SK-N-SH (cell line): ENCODE data around the gene DLX6.

ENCODE experiments used
- EZH2phosphoT487 ChIP-seq: fragments of 200-600 bp; sonication (generic); IDR thresholded peaks from 2 replicates; pipeline ENCODE4 v1.6.1; 2017; ENCODE audit warnings: low read depth, mixed run types, mild to moderate bottlenecking, antibody characterized with exemption, moderate library complexity, borderline replicate concordance
- POLR2AphosphoS5 ChIP-seq: IDR thresholded peaks from 2 replicates; pipeline ENCODE4 v1.6.1; 2012; ENCODE audit warnings: low read depth, low read length
- TEAD4 ChIP-seq: IDR thresholded peaks from 2 replicates; pipeline ENCODE4 v1.4.0; 2012; ENCODE audit warnings: mild to moderate bottlenecking, borderline replicate concordance; ENCODE audit not compliant: insufficient read depth
- TF ChIP-seq, protein P1 (sequence below): IDR thresholded peaks from 2 replicates; pipeline ENCODE4 v1.4.0; 2012; ENCODE audit warnings: low read depth, borderline replicate concordance
- TF ChIP-seq, protein P2 (sequence below): fragments of 200-600 bp; sonication (generic); IDR thresholded peaks from 2 replicates; pipeline ENCODE4 v1.6.1; 2017; ENCODE audit warnings: antibody characterized with exemption, mild to moderate bottlenecking, moderate library complexity

DNA sequence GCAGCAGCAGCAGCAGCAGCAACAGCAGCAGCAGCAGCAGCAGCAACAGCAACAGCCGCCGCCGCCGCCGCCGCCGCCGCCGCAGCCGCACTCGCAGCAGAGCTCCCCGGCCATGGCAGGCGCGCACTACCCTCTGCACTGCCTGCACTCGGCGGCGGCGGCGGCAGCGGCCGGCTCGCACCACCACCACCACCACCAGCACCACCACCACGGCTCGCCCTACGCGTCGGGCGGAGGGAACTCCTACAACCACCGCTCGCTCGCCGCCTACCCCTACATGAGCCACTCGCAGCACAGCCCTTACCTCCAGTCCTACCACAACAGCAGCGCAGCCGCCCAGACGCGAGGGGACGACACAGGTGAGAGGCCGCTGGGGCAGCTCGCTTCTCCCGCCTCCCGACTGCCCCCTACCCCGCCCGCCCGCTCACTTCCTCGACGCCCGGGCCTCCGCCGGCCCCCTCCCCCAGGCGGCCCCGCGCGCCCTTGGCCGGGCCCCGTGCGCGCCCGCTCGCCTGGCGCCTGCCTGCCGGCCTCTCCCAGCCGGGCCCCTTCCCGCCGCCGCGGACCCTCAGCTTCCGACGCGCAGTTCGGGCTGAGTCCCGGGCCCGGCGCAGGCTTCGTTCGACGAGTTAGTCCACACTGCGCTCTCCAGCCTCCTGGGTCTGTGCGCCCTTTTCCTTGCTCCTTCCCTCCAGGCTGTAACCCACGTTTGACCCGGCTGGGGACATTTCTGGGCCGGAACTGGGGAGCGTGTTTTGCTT is 882 bp downstream of the DLX6 start:
- TF ChIP-seq, protein P1, sequence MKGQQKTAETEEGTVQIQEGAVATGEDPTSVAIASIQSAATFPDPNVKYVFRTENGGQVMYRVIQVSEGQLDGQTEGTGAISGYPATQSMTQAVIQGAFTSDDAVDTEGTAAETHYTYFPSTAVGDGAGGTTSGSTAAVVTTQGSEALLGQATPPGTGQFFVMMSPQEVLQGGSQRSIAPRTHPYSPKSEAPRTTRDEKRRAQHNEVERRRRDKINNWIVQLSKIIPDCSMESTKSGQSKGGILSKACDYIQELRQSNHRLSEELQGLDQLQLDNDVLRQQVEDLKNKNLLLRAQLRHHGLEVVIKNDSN = no peak
- TF ChIP-seq EZH2phosphoT487 (no peak), POLR2AphosphoS5 (no peak), TEAD4 (no peak)
- TF ChIP-seq, protein P2, sequence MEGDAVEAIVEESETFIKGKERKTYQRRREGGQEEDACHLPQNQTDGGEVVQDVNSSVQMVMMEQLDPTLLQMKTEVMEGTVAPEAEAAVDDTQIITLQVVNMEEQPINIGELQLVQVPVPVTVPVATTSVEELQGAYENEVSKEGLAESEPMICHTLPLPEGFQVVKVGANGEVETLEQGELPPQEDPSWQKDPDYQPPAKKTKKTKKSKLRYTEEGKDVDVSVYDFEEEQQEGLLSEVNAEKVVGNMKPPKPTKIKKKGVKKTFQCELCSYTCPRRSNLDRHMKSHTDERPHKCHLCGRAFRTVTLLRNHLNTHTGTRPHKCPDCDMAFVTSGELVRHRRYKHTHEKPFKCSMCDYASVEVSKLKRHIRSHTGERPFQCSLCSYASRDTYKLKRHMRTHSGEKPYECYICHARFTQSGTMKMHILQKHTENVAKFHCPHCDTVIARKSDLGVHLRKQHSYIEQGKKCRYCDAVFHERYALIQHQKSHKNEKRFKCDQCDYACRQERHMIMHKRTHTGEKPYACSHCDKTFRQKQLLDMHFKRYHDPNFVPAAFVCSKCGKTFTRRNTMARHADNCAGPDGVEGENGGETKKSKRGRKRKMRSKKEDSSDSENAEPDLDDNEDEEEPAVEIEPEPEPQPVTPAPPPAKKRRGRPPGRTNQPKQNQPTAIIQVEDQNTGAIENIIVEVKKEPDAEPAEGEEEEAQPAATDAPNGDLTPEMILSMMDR = no peak
